NCI-H146 (cell line): Measurements from ENCODE around the gene ANKRD34C.

Experiments
- DNase-seq: peaks from one replicate; lab custom pipeline; 2025; lab: John Stamatoyannopoulos, UW

Gene ANKRD34C

DNA sequence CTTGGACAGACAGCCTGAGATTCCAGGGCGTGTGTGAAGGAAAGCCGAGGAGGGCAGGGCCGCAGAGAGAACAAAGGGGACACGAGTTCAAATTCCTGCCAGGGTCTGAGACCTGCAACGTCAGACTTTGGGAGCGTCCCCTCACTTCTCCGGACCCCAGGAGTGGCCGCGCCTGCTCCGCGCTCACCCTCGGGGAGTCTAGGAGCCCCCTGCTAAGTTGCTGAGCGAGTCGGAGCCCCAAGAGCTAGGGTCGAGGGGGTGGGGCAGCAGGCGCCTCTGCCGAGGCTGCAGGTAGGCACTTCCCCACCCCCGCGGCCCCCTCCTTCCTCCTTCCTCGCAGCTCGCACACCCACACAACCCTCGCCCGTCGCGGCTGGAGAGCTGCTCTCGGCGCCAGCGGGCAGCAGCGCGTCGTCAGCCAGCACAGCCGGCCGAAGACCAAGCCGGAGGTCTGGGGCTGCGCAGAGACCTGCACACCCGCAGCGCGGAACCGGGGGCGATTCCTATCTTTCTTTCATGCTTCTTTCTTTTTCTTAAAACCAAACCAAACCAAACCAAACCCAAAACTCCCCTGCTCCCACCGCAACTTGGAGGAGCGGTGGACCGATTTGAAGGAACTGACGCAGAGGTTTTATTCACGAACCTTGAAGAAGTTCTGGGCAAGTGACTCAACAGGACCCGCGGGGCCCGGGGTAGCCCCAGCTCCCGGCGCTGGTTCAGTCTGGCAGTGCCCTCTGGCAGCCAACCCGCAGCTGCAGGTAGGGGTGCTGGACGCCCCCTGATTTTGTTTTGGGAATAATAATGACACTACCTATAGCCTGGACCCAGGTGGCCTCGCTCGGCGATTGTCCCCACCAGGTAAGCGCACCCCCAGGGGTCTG is at the start of gene ANKRD34C:
Gene ANKRD34C, plus strand, starts transcription at position 352 of the 881 bp plus-strand sequence. CDS start 10,563 bp downstream, outside the sequence.
- DNase-seq: peak; percentile 75

GRCh38 chr15:79233236-79233635 is 49.3 kb upstream of the ANKRD34C start:
- DNase-seq: no peak

DNA sequence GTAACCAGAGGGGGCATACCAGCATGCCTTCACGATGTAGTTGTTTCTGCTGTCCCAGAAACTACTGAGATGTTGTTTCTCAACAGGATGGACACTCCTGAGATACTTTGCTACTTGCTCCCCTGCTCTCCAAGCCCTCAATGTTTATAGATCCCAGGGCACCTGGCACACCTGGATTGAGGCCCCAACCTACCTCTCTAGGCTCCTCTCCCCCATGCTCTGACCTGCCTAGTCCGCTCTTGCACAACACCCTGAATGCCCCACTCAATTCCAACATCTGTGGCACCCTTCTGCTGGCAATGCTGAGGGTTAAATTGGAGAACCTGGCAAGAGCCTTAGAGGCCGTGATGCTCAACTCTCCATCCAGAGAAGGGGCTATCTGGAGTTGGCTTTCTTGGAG is 42.5 kb upstream of the ANKRD34C start:
- DNase-seq: no peak

DNA sequence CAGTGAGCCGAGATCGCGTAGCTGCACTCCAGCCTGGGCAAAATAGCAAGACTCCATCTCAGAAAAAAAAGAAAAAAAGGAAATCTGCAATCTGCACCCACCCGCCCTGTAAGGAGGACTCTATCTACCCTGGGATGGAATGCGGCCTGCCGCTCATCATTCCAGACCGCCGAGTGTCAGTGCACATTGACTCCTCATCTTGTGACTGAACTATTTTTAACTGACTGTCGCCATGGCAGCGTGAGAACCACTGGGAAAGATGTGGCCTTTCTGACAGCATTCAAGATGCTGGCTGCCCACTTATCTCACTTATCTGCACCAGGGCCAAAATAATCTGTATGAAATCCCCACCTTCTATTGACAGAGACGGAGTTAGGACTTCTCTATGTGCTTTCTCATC is 38.8 kb upstream of the ANKRD34C start:
- DNase-seq: no peak

- DNase-seq: no peak
Measured at GRCh38 chr15:79244876-79245275, 37.6 kb upstream of the ANKRD34C start.

GRCh38 chr15:79248183-79248582 is 34.3 kb upstream of the ANKRD34C start:
- no peak for DNase-seq

- DNase-seq: no peak
Measured at GRCh38 chr15:79257454-79257853, 25.1 kb upstream of the ANKRD34C start.

DNA sequence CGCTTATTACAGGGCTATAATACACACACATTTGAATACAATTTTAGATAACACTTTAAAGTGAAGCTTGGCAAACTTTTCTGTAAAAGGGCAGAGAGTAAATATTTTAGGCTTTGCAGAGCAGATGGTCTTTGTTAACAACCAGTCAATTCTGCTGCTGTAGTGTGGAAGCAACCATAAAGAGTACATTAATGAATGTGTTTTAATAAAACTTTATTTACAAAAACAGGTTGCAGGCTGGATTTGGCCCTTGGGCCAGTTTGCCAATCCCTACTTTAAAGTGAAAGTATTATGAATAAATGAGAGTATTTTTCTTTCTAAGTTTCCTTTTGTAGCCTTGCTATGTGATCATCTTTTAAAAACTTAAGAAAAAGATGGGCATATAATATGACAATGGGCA is 20.7 kb upstream of the ANKRD34C start:
- DNase-seq: no peak

DNA sequence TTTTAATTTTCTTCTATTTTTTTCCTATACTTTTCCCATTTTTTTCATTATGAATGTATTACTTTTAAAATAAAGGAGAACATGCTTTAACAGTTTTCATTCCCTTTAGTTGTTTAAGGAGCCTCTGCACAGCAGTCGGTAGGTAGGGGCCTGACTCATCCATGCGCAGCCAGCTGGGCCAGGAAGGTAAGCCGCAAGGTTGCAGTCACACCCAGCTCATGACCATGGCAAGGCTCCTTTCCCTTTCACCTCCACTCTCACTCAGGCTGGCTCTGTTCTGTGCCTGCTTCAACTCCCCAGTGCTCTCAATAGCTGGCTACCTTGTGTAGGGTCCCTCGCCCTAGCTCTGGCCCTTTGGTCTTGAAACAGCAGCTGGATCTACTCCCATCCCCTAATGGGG is 17.4 kb upstream of the ANKRD34C start:
- no peak for DNase-seq

DNA sequence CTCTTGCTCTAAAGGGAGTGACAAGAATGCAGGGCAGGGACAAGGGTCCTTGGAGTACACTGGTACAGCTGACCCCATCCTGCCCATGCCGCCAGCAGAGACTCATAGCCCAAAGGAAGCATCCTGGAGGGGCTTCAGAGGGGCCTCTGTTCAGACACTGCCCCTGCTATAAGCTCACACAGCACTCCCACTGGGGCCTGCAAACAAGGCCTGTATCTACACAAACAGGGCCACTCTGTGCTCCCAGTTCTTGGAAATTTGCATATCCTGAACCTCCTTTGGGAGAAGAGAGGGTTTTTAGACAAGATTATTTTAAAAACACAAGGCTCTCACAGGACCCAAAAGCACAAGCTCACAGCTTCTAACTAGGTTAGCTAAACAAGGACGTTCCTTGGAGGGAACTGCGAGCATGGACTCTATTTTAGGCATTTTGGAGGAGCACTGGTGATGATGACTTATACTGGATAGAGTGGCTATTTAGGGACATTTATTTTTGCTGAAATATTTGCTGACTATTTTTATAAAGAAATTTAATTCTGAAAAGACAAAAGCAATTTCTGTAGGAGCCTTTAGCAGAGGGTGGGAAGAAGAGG is 16.4 kb upstream of the ANKRD34C start:
- no peak for DNase-seq

- DNase-seq: peak; percentile 56
Measured at GRCh38 chr15:79283252-79284048, 928 bp downstream of the ANKRD34C start.

GRCh38 chr15:79290642-79291275 is 8.2 kb downstream of the ANKRD34C start:
- no peak for DNase-seq

GRCh38 chr15:79292011-79292410 is 9.5 kb downstream of the ANKRD34C start:
- DNase-seq: no peak

DNA sequence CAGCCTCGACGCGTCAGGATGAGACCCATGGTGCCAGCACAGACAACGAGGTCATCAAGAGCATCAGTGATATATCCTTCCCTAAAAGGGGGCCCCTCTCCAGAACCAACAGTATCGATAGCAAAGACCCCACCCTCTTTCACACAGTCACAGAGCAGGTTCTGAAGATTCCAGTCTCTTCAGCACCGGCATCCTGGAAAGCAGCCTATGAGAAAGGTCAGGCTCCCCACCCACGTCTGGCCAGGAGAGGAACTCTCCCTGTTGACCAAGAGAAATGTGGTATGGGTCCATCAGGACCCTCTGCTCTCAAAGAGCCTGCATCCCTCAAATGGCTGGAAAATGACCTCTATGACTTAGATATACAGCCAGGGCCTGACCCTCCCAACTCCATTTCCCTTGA is 11.6 kb downstream of the ANKRD34C start:
- DNase-seq: no peak

GRCh38 chr15:79296583-79296982 is 14.1 kb downstream of the ANKRD34C start:
- no peak for DNase-seq

DNA sequence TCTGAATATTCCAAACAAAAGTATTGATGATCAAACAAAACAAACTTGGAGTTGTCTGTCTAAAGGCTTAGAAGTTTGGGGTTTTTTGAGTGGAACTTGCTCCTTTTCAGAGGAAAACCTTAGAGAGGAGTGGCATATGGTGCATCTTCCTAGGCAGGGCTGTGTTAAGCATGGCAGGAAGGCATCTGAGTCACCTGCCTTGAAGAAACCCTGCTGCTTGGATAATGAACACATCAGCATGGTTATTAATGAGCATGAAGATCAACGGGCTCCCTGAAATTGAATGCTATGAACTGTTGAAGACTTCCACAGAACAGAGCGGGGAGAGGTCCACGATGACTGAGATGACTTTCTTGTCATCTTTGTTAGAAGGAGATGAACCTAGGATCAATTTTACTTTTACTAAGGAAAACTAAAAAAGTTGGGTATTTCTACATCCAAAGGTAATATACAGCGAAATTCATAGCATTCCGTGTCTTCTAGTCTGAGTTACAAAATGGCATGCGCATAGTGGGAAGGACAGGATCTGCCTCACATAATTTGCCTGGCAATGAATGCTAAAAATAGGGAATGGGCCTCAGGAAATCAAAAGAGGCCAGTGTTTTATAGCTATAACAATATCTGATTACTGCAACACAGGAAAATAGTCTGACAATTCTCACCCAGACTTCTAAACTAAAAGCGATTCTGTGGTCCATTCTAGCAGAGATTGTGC is 16.8 kb downstream of the ANKRD34C start:
- DNase-seq: peak; percentile 80

DNA sequence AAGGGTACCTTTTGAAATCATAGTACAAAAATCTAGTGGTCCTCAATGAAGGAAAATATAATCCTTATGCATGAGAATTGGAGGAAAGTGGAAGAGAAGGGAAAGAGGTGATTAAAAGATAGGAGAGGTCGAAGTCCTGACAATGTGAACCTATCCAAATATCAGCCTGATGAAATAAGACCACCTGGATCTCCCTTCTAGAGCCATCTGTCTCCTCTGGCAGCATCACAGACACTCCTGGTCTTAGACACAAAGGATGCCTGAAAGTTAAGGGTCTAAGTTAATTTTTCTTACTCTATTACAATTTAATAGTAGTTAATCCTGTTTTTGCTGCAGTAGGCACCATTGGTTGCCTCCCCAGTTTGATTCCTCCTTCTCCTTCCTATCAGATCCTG is 17.3 kb downstream of the ANKRD34C start:
- no peak for DNase-seq

GRCh38 chr15:79307251-79307650 is 24.7 kb downstream of the ANKRD34C start:
- DNase-seq: no peak

DNA sequence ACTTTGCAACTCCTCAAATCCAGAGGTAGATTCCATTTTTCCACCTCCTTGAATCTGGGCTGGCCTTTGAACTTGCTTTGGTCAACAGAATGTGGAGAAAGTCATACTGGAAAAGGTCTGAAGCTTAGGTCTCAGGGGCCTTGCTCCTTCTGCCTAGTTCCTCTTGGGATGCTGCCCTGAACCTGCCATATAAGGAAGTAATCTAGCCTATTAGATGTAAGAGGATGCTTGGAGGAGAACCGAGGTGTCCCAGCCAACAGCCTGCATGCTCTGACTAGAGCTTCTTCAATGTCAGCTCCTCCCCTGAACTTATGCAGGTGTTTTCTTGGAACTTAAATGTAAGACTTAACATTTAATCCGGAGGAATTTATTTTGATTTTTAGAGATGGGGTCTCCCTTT is 26.4 kb downstream of the ANKRD34C start:
- DNase-seq: peak; percentile 5

DNA sequence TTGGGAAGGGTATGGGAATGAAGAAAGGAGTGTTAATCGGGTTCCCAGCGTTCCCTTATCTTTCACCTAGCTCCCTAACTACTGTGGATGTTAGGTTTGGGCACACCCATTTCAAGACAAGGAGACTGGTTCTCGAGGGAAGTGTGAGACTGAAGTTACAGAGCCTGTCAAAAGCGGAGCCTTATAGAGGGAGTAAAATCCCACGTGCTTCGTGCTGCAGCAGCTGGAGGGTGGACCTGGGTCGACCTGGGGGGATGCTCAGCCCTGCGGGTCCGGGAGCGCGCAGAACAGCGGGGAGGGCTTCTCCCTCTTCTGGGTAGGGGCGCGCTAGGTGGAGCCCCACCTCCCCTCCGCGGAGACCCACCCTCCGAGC is 28.1 kb downstream of the ANKRD34C start:
- DNase-seq: no peak
